CD8-positive, alpha-beta memory T cell (primary cell): ENCODE measurements around the gene PELI1. TPM values are rescaled to one million over a fixed set of nuclear protein-coding genes. Genes with fewer than 3 reads are reported as not detected.
"Not testable (repeated sequence)": the region's sequence is repeated elsewhere in the genome, so short reads cannot be mapped to it uniquely, and the experiment has no call there.

Experiments
- CTCF ChIA-PET: fragments of 350-600 bp; sonication (Branson Sonifier 250); formaldehyde crosslinking; loops from one replicate; lab custom pipeline; 2021; ENCODE audit warnings: antibody characterized with exemption; lab: Charles Lee
- POLR2A ChIA-PET: fragments of 350-600 bp; sonication (Branson Sonifier 250); formaldehyde crosslinking; loops from one replicate; lab custom pipeline; 2021; ENCODE audit warnings: antibody characterized with exemption; lab: Charles Lee
- DNase-seq, 5 donors: peaks; one replicate each; pipeline versions ENCODE4 v3.0.0 to v3.0.0-alpha.2; 2020 to 2022; ENCODE audit warnings: mixed read lengths in 1 of 5
- H3K27ac ChIP-seq: one replicate; pipeline ENCODE4 v1.7.0; 2013; ENCODE audit warnings: low read depth, mild to moderate bottlenecking, low read length, moderate library complexity
- H3K27me3 ChIP-seq: 2 replicates; pipeline ENCODE4 v1.7.0; 2013; ENCODE audit warnings: low read length, mild to moderate bottlenecking; ENCODE audit not compliant: insufficient read depth, poor library complexity, severe bottlenecking
- H3K36me3 ChIP-seq: 2 replicates; pipeline ENCODE4 v1.7.0; 2013; ENCODE audit warnings: mild to moderate bottlenecking, low read length, moderate library complexity; ENCODE audit not compliant: insufficient read depth
- H3K4me1 ChIP-seq: 2 replicates; pipeline ENCODE4 v1.7.0; 2013; ENCODE audit warnings: mild to moderate bottlenecking, low read length, moderate library complexity; ENCODE audit not compliant: insufficient read depth
- H3K4me3 ChIP-seq: 2 replicates; pipeline ENCODE4 v1.7.0; 2013; ENCODE audit warnings: mild to moderate bottlenecking, low read length
- H3K9me3 ChIP-seq: 2 replicates; pipeline ENCODE4 v1.7.0; 2013; ENCODE audit warnings: mild to moderate bottlenecking, low read length
- H3K27ac Mint-ChIP-seq, 8 donors: one replicate each; pipeline ENCODE4 v1.8.0; 2020 to 2021; ENCODE audit warnings: mixed read lengths in 8 of 8, mild to moderate bottlenecking in 6 of 8, inconsistent platforms in 3 of 8, moderate library complexity in 3 of 8
- H3K27me3 Mint-ChIP-seq, 2 donors: one replicate each; pipeline ENCODE4 v1.8.0; 2020 to 2021; ENCODE audit warnings: mixed read lengths in 2 of 2, mild to moderate bottlenecking in 1 of 2, moderate library complexity in 1 of 2
- H3K36me3 Mint-ChIP-seq, 3 donors: one replicate each; pipeline ENCODE4 v1.8.0; 2020 to 2021; ENCODE audit warnings: mixed read lengths in 3 of 3, inconsistent platforms in 1 of 3, mild to moderate bottlenecking in 1 of 3
- H3K4me1 Mint-ChIP-seq, 3 donors: one replicate each; pipeline ENCODE4 v1.8.0; 2020 to 2021; ENCODE audit warnings: mixed read lengths in 3 of 3, inconsistent platforms in 1 of 3, mild to moderate bottlenecking in 1 of 3
- H3K4me3 Mint-ChIP-seq, 7 donors: one replicate each; pipeline ENCODE4 v1.8.0; 2020 to 2021; ENCODE audit warnings: mixed read lengths in 7 of 7, mild to moderate bottlenecking in 6 of 7, moderate library complexity in 4 of 7, inconsistent platforms in 2 of 7
- H3K9me3 Mint-ChIP-seq, 5 donors: one replicate each; pipeline ENCODE4 v1.8.0; 2020 to 2022; ENCODE audit warnings: mixed read lengths in 5 of 5, mild to moderate bottlenecking in 3 of 5, moderate library complexity in 2 of 5, inconsistent platforms in 1 of 5
- polyA plus RNA-seq: library from polyadenylated mRNA; unstranded; fragments of 300-500 nt; fragmentation: Illumina TruSeq; gene quantifications from one replicate; pipeline ENCODE4 v1.2.3, GENCODE V29; 2021
- total RNA-seq, 2 experiments: library from RNA; stranded (reverse); gene quantifications; one replicate each; pipeline ENCODE4 v1.2.3, GENCODE V29; 2021

PELI1 gene
- total and polyA plus RNA-seq, 3 experiments from 2014 or later = 4.7 to 25.5 (median 23.2) TPM

DNA sequence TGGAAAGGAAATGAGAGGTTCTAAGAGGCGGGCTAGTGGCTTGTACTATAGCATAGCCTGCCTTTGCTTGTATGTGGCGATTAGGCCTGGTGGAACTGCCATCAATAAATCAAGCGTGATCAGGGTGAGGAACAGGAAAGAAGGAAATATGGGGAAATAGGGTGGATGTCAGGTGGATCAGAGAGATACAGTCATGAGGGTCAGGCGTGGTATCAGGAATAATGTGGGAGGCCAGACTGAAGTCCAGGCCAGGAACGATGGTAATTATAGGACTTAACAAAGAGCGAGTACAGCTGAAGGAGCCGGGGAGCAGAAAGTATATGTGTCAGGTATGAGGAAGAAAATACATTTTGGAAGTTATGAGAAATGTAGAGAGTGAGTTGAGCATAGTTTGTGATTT is 67.4 kb downstream of the PELI1 start:
- CTCF ChIA-PET, POLR2A ChIA-PET, H3K27me3 ChIP-seq, H3K4me1 Mint-ChIP-seq, H3K4me3 ChIP-seq, H3K9me3 Mint-ChIP-seq, H3K4me1 ChIP-seq, H3K36me3 Mint-ChIP-seq, H3K27ac ChIP-seq, H3K9me3 ChIP-seq, DNase-seq, H3K27ac Mint-ChIP-seq, H3K27me3 Mint-ChIP-seq, H3K4me3 Mint-ChIP-seq, H3K36me3 ChIP-seq: not testable (repeated sequence)

DNA sequence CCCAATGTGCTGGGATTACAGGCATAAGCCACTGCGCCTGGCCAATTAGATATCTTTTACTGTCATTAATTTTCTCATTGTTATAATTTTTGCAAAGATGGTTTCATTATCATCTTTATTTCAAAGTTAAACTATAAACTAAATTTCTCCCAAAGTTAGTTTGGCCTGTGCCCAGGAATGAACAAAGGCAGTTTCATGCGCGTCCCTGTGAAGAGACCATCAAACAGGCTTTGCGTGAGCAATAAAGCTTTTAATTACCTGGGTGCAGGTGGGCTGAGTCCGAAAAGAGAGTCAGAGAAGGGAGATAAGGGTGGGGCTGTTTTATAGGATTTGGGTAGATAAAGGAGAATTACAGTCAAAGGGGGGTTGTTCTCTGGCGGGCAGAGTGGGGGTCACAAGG is 69.6 kb downstream of the PELI1 start:
- H3K9me3 Mint-ChIP-seq, H3K27ac Mint-ChIP-seq, CTCF ChIA-PET, H3K27me3 ChIP-seq, DNase-seq, H3K4me1 Mint-ChIP-seq, H3K27me3 Mint-ChIP-seq, H3K36me3 ChIP-seq, H3K27ac ChIP-seq, H3K9me3 ChIP-seq, H3K36me3 Mint-ChIP-seq, H3K4me3 Mint-ChIP-seq, H3K4me3 ChIP-seq, POLR2A ChIA-PET, H3K4me1 ChIP-seq: not testable (repeated sequence)

DNA sequence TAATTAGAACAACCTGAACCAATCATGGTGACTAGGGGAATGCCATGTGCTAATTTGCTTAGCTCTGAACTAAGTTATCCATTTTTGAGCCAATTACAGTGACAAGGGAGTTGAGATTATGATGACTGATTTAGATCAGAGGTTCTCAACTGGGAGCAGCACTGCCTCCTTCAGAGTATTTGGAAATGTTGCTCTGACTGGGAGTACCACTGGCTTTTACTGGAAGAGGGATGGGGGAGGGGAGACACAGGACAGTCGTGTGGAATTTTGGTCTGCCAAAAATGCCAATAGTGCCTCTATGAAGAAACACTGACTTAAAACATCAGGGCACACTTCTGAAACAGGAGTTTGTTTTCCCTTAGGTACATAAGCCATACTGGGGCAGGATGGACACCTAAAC is 76.9 kb downstream of the PELI1 start:
- Histone ChIP-seq H3K4me1 (peaks cover 11% of the 10 kb centered on the region), H3K4me3 (no peak overlapping the region), H3K9me3 (no peaks in the 10 kb centered on the region), H3K27ac (no peak overlapping the region), H3K27me3 (no peaks in the 10 kb centered on the region), H3K36me3 (no peaks in the 10 kb centered on the region)
- H3K9me3 Mint-ChIP-seq = no peaks in the 10 kb centered on the region
- POLR2A ChIA-PET = no interaction called here
- no peak for DNase-seq
- H3K4me3 Mint-ChIP-seq = no peak overlapping the region
- H3K36me3 Mint-ChIP-seq = no peaks in the 10 kb centered on the region
- no peaks in the 10 kb centered on the region for H3K27me3 Mint-ChIP-seq
- CTCF ChIA-PET = no interaction called here
- peak overlapping the region in 1 of 8 donors; percentile 28 for H3K27ac Mint-ChIP-seq
- H3K4me1 Mint-ChIP-seq = peaks cover 9 to 19% (median 18%) of the 10 kb centered on the region in 3 donors

DNA sequence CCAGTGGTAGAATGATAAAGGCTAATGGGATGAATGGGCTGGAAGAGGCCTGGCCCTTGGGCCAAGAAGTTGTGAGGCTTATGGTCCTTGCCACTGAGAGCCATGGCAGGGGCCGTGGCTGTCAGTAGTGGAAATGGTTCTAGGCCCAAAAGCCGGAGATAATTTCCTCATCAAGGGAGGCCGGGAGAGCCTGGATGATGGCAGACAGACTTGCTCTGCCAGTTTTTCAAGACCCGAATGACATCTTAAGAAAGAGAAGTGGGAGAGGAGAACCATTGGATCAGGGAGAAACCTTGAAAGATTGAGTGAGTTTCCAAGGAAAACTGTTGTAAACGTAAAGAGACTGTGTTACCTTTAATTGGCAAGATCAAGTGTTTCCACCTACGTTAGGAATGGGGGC is 78.7 kb downstream of the PELI1 start:
- H3K4me1 Mint-ChIP-seq = peaks cover 9 to 19% (median 18%) of the 10 kb centered on the region in 3 donors
- H3K27me3 Mint-ChIP-seq = no peaks in the 10 kb centered on the region
- Histone ChIP-seq H3K27ac (no peak overlapping the region), H3K36me3 (no peaks in the 10 kb centered on the region), H3K27me3 (no peaks in the 10 kb centered on the region), H3K9me3 (no peaks in the 10 kb centered on the region), H3K4me1 (peaks cover 11% of the 10 kb centered on the region), H3K4me3 (no peak overlapping the region)
- no peak for DNase-seq
- H3K27ac Mint-ChIP-seq = peak overlapping the region in 1 of 8 donors; percentile 66
- H3K9me3 Mint-ChIP-seq = no peaks in the 10 kb centered on the region
- H3K36me3 Mint-ChIP-seq = no peaks in the 10 kb centered on the region
- POLR2A ChIA-PET = no interaction called here
- no peak overlapping the region for H3K4me3 Mint-ChIP-seq
- CTCF ChIA-PET = interaction anchor here (1.2 to 1.5 kb wide), 2 partner anchors 9 to 265 kb away, joined by 3 to 5 read pairs; no protein-coding TSS in a partner anchor

DNA sequence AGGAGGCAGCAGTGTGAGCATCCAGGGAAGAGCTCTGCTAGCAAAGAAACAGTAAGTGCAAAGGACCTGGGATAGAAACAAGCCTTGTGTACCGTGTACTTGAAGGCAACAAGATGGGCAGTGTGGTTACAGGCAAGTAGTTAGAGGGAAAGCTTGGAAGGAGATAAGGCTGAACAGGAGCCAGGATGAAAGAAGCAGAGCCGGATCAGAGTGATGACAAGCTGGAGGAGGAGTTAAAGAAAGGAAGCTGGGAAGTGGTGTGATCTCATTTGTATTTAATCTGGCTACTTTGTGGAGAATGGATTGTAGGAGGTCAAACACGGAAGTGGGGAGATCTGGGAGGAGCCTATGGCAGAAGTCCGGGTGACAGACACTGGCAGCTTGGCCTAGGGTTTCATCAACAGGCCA is 80.3 kb downstream of the PELI1 start:
- Mint-ChIP-seq H3K4me1 (peaks cover 9 to 19% (median 18%) of the 10 kb centered on the region in 3 donors), H3K27ac (peak overlapping the region in 6 of 8 donors; percentile 3 to 70 (median 32)), H3K27me3 (no peaks in the 10 kb centered on the region), H3K9me3 (no peaks in the 10 kb centered on the region), H3K4me3 (peak overlapping the region in 2 of 7 donors; percentile 10 to 11), H3K36me3 (no peaks in the 10 kb centered on the region)
- Histone ChIP-seq H3K4me3 (no peak overlapping the region), H3K4me1 (peaks cover 11% of the 10 kb centered on the region), H3K9me3 (no peaks in the 10 kb centered on the region), H3K27me3 (no peaks in the 10 kb centered on the region), H3K27ac (no peak overlapping the region), H3K36me3 (no peaks in the 10 kb centered on the region)
- ChIA-PET CTCF (interaction anchor here (1.5 kb wide), 1 partner anchor 267 kb away, joined by 5 read pairs; no protein-coding TSS in a partner anchor), POLR2A (no interaction called here)
- DNase-seq = no peak

DNA sequence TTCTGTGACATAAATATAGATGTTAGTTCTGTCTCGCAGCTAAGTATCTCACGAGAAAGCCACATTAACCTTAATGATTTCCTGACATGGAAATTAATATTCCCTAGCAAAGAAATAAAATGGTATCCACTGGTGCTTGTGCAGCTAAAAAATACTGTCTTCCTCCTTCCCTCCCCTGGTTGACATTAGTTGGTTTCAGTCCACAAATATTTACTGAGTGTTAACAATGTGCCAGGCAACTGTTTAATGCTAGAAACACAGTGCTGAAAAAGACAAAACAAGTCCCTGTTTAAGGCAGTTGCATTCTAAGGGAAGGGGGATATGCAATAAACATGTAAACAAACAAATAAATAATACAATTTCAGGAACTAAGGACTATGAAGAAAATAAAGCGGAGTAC is 80.8 kb downstream of the PELI1 start:
- H3K9me3 Mint-ChIP-seq = no peaks in the 10 kb centered on the region
- no peaks in the 10 kb centered on the region for H3K27me3 ChIP-seq
- H3K4me3 Mint-ChIP-seq = peak overlapping the region in 1 of 7 donors; percentile 11
- H3K9me3 ChIP-seq = no peaks in the 10 kb centered on the region
- peak overlapping the region in 2 of 8 donors; percentile 13 to 62 for H3K27ac Mint-ChIP-seq
- H3K36me3 ChIP-seq = no peaks in the 10 kb centered on the region
- ChIA-PET CTCF (interaction anchor here (1.0 kb wide), 1 partner anchor 14 kb away, joined by 4 read pairs; no protein-coding TSS in a partner anchor), POLR2A (no interaction called here)
- no peak overlapping the region for H3K27ac ChIP-seq
- H3K4me1 ChIP-seq = peaks cover 11% of the 10 kb centered on the region
- H3K27me3 Mint-ChIP-seq = peaks cover 0 to 1% of the 10 kb centered on the region in 2 donors
- H3K4me3 ChIP-seq = no peak overlapping the region
- H3K4me1 Mint-ChIP-seq = peaks cover 9 to 19% (median 18%) of the 10 kb centered on the region in 3 donors
- DNase-seq = no peak
- H3K36me3 Mint-ChIP-seq = no peaks in the 10 kb centered on the region

GRCh38 chr2:64062840-64063239 is 81.4 kb downstream of the PELI1 start:
- no peak overlapping the region for H3K4me3 Mint-ChIP-seq
- CTCF ChIA-PET = interaction anchor here (1.0 kb wide), 1 partner anchor 13 kb away, joined by 4 read pairs; no protein-coding TSS in a partner anchor
- peaks cover 9 to 19% (median 18%) of the 10 kb centered on the region in 3 donors for H3K4me1 Mint-ChIP-seq
- H3K9me3 Mint-ChIP-seq = no peaks in the 10 kb centered on the region
- POLR2A ChIA-PET = no interaction called here
- no peaks in the 10 kb centered on the region for H3K36me3 ChIP-seq
- no peak overlapping the region for H3K4me3 ChIP-seq
- peaks cover 11% of the 10 kb centered on the region for H3K4me1 ChIP-seq
- H3K27ac Mint-ChIP-seq = peak overlapping the region in 3 of 8 donors; percentile 23 to 44 (median 33)
- H3K27ac ChIP-seq = no peak overlapping the region
- no peaks in the 10 kb centered on the region for H3K27me3 ChIP-seq
- H3K9me3 ChIP-seq = no peaks in the 10 kb centered on the region
- H3K27me3 Mint-ChIP-seq = peaks cover 3 to 6% of the 10 kb centered on the region in 2 donors
- H3K36me3 Mint-ChIP-seq = no peaks in the 10 kb centered on the region
- DNase-seq = no peak

DNA sequence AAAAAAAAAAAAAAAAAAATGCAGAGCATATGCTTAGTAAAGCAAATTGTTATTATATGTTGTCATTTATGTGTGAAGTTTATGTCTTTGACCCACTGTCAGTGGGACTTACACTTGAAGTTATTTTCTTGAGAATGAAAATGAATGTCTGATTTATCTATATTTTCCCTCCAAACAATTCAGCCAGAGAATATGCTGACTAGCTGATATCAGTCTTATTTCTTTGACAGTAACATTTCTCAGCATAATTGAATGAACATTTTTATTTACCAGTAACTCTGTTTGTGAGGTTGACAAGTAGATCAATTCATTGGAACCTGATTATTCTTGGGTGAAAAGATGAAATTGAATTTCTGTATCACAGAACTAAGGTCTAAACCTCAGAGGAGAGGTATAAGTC is 85.0 kb downstream of the PELI1 start:
- H3K9me3 Mint-ChIP-seq = no peaks in the 10 kb centered on the region
- H3K27me3 Mint-ChIP-seq = peaks cover 3 to 6% of the 10 kb centered on the region in 2 donors
- ChIA-PET POLR2A (interaction anchor here (0.6 kb wide), 1 partner anchor 15 kb away, joined by 5 read pairs; no protein-coding TSS in a partner anchor), CTCF (no interaction called here)
- Histone ChIP-seq H3K4me1 (peaks cover 6% of the 10 kb centered on the region), H3K9me3 (no peaks in the 10 kb centered on the region), H3K36me3 (no peaks in the 10 kb centered on the region), H3K27ac (no peak overlapping the region), H3K4me3 (no peak overlapping the region), H3K27me3 (no peaks in the 10 kb centered on the region)
- no peak overlapping the region for H3K4me3 Mint-ChIP-seq
- no peak for DNase-seq
- no peaks in the 10 kb centered on the region for H3K36me3 Mint-ChIP-seq
- H3K4me1 Mint-ChIP-seq = peaks cover 3 to 7% (median 7%) of the 10 kb centered on the region in 3 donors
- no peak overlapping the region for H3K27ac Mint-ChIP-seq
